Nephron (organoid): Measurements from ENCODE around the gene VASN.

Source experiments
- H3K27ac Mint-ChIP-seq, 3 experiments: 2 replicates each; pipeline ENCODE4 v1.8.0; 2020; ENCODE audit warnings: mixed read lengths in 3 of 3, mild to moderate bottlenecking in 2 of 3, moderate library complexity in 1 of 3
- H3K27me3 Mint-ChIP-seq: 2 replicates; pipeline ENCODE4 v1.8.0; 2021; ENCODE audit warnings: low read depth, mild to moderate bottlenecking, moderate library complexity, mixed read lengths
- H3K36me3 Mint-ChIP-seq: 2 replicates; pipeline ENCODE4 v1.8.0; 2020; ENCODE audit warnings: low read depth, mixed read lengths
- H3K4me1 Mint-ChIP-seq: 2 replicates; pipeline ENCODE4 v1.8.0; 2020; ENCODE audit warnings: mixed read lengths
- H3K4me3 Mint-ChIP-seq, 3 experiments: 2 replicates each; pipeline ENCODE4 v1.8.0; 2020; ENCODE audit warnings: mild to moderate bottlenecking in 3 of 3, mixed read lengths in 3 of 3, moderate library complexity in 2 of 3
- H3K9me3 Mint-ChIP-seq: 2 replicates; pipeline ENCODE4 v1.8.0; 2020; ENCODE audit warnings: mixed read lengths
- TF ChIP-seq, protein P1 (sequence below), 3 experiments: fragments of 200-600 bp; sonication (generic); IDR thresholded peaks; one replicate each; pipeline ENCODE4 v1.5.0; 2021; ENCODE audit warnings: antibody characterized with exemption in 3 of 3; ENCODE audit not compliant: unreplicated experiment in 3 of 3

Gene VASN

DNA sequence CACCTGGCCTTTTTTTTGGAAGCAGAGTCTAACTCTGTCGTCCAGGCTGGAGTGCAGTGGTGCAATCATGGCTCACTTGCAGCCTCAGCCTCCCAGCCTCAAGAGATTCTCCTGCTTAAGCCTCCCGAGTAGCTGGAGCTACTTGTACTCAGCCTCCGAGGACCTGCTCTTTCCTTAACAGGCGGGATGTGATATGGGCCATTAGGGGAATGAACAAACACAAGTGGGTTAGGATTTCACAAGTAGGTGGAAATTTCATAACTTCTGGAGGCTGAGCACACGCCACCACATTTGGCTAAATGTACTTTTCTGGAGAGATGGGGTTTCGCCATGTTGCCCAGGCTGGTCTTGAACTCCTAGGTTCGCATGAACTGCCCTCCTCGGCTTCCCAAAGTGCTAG is 24.6 kb upstream of the VASN start:
- Mint-ChIP-seq H3K4me1 (peaks cover 12% of the 10 kb centered on the region), H3K36me3 (peaks cover 9% of the 10 kb centered on the region), H3K27ac (no peak overlapping the region), H3K27me3 (no peaks in the 10 kb centered on the region), H3K4me3 (peak overlapping the region in 2 of 3 experiments; percentile 36 to 56), H3K9me3 (no peaks in the 10 kb centered on the region)
- TF ChIP-seq, protein P1, sequence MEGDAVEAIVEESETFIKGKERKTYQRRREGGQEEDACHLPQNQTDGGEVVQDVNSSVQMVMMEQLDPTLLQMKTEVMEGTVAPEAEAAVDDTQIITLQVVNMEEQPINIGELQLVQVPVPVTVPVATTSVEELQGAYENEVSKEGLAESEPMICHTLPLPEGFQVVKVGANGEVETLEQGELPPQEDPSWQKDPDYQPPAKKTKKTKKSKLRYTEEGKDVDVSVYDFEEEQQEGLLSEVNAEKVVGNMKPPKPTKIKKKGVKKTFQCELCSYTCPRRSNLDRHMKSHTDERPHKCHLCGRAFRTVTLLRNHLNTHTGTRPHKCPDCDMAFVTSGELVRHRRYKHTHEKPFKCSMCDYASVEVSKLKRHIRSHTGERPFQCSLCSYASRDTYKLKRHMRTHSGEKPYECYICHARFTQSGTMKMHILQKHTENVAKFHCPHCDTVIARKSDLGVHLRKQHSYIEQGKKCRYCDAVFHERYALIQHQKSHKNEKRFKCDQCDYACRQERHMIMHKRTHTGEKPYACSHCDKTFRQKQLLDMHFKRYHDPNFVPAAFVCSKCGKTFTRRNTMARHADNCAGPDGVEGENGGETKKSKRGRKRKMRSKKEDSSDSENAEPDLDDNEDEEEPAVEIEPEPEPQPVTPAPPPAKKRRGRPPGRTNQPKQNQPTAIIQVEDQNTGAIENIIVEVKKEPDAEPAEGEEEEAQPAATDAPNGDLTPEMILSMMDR (IDR thresholded peaks at IDR 0.05; ENCODE audit: unreplicated experiment in 3 of 3): no peak

- no peaks in the 10 kb centered on the region for H3K9me3 Mint-ChIP-seq
- TF ChIP-seq, protein P1 (IDR thresholded peaks at IDR 0.05; ENCODE audit: unreplicated experiment in 3 of 3): no peak
- H3K27me3 Mint-ChIP-seq: no peaks in the 10 kb centered on the region
- H3K27ac Mint-ChIP-seq: peak overlapping the region in 1 of 3 experiments; percentile 26
- peak overlapping the region in 2 of 3 experiments; percentile 31 to 33 for H3K4me3 Mint-ChIP-seq
- peaks cover 12% of the 10 kb centered on the region for H3K4me1 Mint-ChIP-seq
- peaks cover 9% of the 10 kb centered on the region for H3K36me3 Mint-ChIP-seq
Observed at GRCh38 chr16:4347765-4348509, 23.7 kb upstream of the VASN start.

GRCh38 chr16:4349332-4349731 is 22.3 kb upstream of the VASN start:
- Mint-ChIP-seq H3K27me3 (no peaks in the 10 kb centered on the region), H3K9me3 (no peaks in the 10 kb centered on the region), H3K4me3 (peak overlapping the region; percentile 13 to 54 (median 30)), H3K27ac (no peak overlapping the region), H3K4me1 (peaks cover 12% of the 10 kb centered on the region), H3K36me3 (peaks cover 3% of the 10 kb centered on the region)
- TF ChIP-seq, protein P1 (IDR thresholded peaks at IDR 0.05; ENCODE audit: unreplicated experiment in 3 of 3): no peak

DNA sequence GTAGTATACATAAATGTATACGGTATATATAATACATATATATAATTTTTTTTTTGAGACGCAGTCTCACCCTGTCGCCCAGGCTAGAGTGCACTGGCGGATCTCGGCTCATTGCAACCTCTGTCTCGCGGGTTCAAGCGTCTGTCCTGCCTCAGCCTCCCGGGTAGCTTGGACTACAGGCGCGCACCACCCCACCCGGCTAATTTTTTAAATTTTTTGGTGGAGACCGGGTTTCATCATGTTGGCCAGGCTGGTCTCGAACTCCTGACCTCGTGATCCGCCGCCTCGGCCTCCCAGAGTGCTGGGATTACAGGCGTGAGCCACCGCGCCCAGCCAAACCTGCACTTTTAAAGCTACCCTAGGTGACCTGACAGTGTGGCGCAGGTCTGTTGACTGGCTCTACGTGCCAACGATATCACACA is 21.3 kb upstream of the VASN start:
- TF ChIP-seq, protein P1 (IDR thresholded peaks at IDR 0.05; ENCODE audit: unreplicated experiment in 3 of 3): no peak

GRCh38 chr16:4350787-4351659 is 20.6 kb upstream of the VASN start, which contains the start of gene PAM16:
TSS of gene PAM16 (minus strand) at chr16:4351321. CDS start at chr16:4351234, 87 bp downstream.
- no peaks in the 10 kb centered on the region for H3K27me3 Mint-ChIP-seq
- TF ChIP-seq, protein P1 (IDR thresholded peaks at IDR 0.05; ENCODE audit: unreplicated experiment in 3 of 3): peak in 1 of 3 experiments; percentile 25
- peak within 1 kb of the TSS; percentile 95 to 97 (median 95) for H3K4me3 Mint-ChIP-seq
- H3K36me3 Mint-ChIP-seq: peaks cover 3% of the 10 kb centered on the region
- H3K4me1 Mint-ChIP-seq: peaks cover 12% of the 10 kb centered on the region
- H3K9me3 Mint-ChIP-seq: no peaks in the 10 kb centered on the region
- H3K27ac Mint-ChIP-seq: peak within 1 kb of the TSS; percentile 37 to 89 (median 84)

More for the DNA sequence above, 21.3 kb upstream of the VASN start:
- Mint-ChIP-seq H3K27me3 (no peaks in the 10 kb centered on the region), H3K9me3 (no peaks in the 10 kb centered on the region), H3K27ac (peak overlapping the region; percentile 37 to 85 (median 84)), H3K4me1 (peaks cover 12% of the 10 kb centered on the region), H3K36me3 (peaks cover 3% of the 10 kb centered on the region), H3K4me3 (peak overlapping the region; percentile 95 to 97 (median 95))
